H1 (cell line): ENCODE data around the gene KLHL17. TPM values are rescaled to one million over a fixed set of nuclear protein-coding genes. Genes with fewer than 3 reads are reported as not detected.

Experiments
- FOSL1 ChIP-seq: IDR thresholded peaks from 2 replicates; pipeline ENCODE4 v1.6.1; 2011; ENCODE audit warnings: mild to moderate bottlenecking, low read depth, low read length, moderate library complexity; ENCODE audit not compliant: insufficient read depth
- polyA plus RNA-seq, 7 experiments: library from polyadenylated mRNA; depleted of rRNA in 3 of 7; stranded (reverse) in 5 of 7; unstranded in 2 of 7; fragments of >200 nt in 5 of 7; fragments of 200-250 nt in 2 of 7; gene quantifications; 1 replicate in 5 of 7; 2 replicates in 1 of 7; 4 replicates in 1 of 7; pipeline versions ENCODE4 v1.2.1 to v1.2.3, GENCODE V29; 2011 to 2013; ENCODE audit warnings: missing spikeins in 2 of 7, mixed read lengths in 2 of 7
- total RNA-seq: library from RNA; stranded (reverse); fragmentation: NEBNext Ultra II Directional; extraction: Animal tissue kit (Norgen Biotek cat#: 25700); gene quantifications from 2 replicates; pipeline ENCODE4 v1.2.1, GENCODE V29; 2021
- TF ChIP-seq, protein P1 (sequence below), 3 experiments: IDR thresholded peaks; 1 replicate in 2 of 3; 2 replicates in 1 of 3; pipeline versions ENCODE4 v1.5.1 to v1.6.1; 2011; ENCODE audit warnings: low read length in 3 of 3, mild to moderate bottlenecking in 3 of 3, inconsistent platforms in 2 of 3, low read depth in 1 of 3, moderate library complexity in 1 of 3; ENCODE audit not compliant: insufficient read depth in 1 of 3; ENCODE audit errors: control extremely low read depth in 1 of 3

The KLHL17 gene
- total and polyA plus RNA-seq, 2 of the 8 experiments (the other 6 are each of a cell fraction or from before 2014, with no cell fraction given), result 32.6 to 36.1 TPM

DNA sequence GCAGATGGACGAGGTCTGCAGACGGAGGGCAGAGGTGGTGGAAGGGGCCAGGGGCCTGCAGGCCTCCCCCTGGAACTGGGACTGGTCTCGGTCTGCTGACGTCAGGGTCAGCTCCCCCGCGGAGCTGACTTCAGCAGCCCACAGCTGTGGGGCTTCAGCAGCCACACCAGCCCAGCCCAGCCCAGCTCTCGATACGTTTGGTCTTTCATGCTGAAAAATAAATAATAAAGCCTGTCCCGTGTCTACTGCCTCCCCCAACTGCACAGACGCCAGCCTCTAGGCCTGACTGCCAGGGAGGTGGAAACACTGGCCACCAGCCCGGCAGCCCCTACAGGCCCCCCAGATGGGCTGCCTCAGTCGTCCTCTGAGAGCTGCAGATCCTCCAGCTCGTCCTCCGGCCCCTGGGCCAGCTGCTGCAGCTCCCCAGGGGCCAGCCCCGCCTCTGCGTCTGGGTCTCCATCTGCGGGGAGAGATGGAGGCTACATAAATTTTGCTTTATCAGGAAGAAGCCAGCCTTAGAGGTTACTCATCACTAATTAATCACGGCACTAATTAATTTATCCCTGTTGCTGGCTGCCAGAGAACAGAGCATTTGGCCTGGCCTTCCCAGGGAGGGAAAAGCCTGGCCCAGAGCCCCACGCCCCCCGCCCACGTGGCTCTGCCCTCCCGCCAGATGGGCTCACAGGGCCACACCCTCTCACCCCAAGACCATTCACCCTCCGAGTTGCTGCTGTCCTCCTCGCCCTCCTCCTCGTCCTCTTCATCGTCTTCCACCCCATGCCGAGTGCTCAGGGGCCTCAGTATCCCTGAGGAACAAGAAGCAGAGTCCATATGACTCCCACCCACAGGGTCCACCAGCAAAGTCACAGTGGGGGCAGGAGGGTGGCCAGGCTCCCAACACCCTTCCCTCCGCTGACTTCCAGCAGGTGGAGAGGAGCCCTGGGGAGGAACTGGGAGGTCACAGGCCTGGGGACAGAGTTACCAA lies 15.8 kb upstream of the KLHL17 start (continued):
- no peak for TF ChIP-seq FOSL1
- TF ChIP-seq, protein P1, sequence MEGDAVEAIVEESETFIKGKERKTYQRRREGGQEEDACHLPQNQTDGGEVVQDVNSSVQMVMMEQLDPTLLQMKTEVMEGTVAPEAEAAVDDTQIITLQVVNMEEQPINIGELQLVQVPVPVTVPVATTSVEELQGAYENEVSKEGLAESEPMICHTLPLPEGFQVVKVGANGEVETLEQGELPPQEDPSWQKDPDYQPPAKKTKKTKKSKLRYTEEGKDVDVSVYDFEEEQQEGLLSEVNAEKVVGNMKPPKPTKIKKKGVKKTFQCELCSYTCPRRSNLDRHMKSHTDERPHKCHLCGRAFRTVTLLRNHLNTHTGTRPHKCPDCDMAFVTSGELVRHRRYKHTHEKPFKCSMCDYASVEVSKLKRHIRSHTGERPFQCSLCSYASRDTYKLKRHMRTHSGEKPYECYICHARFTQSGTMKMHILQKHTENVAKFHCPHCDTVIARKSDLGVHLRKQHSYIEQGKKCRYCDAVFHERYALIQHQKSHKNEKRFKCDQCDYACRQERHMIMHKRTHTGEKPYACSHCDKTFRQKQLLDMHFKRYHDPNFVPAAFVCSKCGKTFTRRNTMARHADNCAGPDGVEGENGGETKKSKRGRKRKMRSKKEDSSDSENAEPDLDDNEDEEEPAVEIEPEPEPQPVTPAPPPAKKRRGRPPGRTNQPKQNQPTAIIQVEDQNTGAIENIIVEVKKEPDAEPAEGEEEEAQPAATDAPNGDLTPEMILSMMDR (IDR thresholded peaks at IDR 0.05; ENCODE audit: control extremely low read depth in 1 of 3, insufficient read depth in 1 of 3, low read depth in 1 of 3, low read length in 3 of 3), result no peak
